Measurements from ENCODE around the gene CNN1. TPM values are rescaled to one million over a fixed set of nuclear protein-coding genes. Genes with fewer than 3 reads are reported as not detected.
A peak's percentile ranks its signal among the peaks of the same experiment; 100 is the strongest.

The CNN1 gene
- total RNA-seq: not detected

DNA sequence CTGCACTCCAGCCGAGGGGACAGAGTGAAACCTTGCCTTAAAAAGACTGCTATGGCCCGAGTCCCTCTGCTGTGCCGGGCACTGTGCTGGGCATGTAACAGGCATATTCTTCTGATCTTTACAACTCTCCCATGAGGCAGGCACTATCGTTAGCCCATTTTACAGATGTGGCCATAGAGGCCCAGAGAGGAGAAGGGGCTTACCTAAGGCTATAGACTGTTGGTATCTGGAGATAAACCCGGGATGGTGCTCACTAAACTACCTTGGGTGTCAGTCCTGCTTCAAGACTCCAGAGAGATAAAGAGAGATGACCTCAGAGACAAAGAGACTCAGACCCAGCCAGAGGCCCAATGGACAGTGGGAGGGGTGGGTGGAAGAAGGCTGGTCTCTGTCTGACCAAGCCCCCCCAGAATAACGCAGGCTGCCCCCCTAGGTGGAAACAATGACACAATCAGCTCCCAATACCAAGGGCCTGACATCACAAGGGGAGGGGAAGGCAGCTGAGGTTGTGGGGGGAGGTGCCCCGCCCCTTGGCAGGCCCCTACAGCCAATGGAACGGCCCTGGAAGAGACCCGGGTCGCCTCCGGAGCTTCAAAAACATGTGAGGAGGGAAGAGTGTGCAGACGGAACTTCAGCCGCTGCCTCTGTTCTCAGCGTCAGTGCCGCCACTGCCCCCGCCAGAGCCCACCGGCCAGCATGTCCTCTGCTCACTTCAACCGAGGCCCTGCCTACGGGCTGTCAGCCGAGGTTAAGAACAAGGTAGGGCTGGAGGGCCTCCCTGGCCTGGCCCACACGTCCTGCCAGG, at the start of gene CNN1:
TSS of gene CNN1 (plus strand) at position 620 of the 805 bp plus-strand sequence. CDS start at position 697, 77 bp downstream.
- H3K27ac Mint-ChIP-seq: no peak within 1 kb of the TSS
- no peaks in the 10 kb centered on the region for H3K36me3 Mint-ChIP-seq
- H3K9me3 Mint-ChIP-seq: no peaks in the 10 kb centered on the region
- DNase-seq (ENCODE audit: low spot score in 2 of 2) (no peak), ATAC-seq (no peak)

DNA sequence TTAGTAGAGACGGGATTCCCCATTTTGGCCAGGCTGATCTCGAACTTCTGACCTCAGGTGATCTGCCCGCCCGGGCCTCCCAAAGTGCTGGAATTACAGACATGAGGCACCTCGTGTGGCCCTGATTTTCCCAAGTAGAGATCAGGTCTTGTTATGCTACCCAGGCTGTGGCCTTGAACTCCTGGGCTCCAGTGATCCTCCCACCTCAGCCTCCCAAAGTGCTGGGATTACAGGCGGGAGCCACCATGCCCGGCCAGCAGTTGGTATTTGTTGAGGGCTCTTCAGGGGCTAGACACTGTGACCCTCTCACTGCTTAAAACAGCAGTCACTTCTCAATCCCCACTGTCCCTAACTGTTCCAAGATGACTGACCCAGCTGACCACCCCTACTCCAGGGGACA, 49.3 kb upstream of the CNN1 start:
- DNase-seq (ENCODE audit: low spot score in 2 of 2): no peak
- peaks cover 4 to 13% of the 10 kb centered on the region in 2 donors for H3K36me3 Mint-ChIP-seq

DNA sequence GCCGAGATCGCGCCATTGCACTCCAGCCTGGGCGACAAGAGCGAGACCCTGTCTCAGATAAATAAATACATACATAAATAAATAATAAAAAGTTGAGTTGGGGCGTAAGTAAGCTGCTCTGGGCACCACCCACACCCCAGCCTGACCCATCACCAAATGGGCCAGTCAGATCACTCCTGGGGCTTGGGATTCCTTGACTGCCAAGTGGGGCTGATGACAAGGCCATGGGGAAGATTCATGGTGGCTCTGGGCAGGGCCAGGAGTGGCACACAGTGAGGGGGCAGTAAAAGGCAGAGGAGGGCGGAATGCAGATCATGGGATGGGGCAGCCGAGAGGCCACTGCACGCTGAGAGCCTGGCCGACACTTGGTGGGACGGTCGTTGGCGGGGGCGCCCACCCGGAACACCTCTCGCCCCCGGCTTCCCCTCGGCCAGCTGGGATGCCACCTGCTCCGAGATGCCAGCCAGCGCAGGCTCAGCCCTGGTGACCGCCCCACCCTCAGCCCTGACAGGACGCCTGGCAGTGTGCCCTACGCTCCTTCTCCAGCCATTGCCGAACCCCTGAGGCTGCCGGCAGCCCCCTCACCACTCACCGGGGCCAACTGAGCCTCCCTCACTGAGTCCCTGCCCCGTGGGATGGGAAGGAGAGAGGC, 43.9 kb upstream of the CNN1 start:
- DNase-seq (ENCODE audit: low spot score in 2 of 2) (no peak), ATAC-seq (no peak)
- H3K9me3 Mint-ChIP-seq: no peaks in the 10 kb centered on the region
- peaks cover 3 to 4% of the 10 kb centered on the region in 2 donors for H3K36me3 Mint-ChIP-seq
- H3K27ac Mint-ChIP-seq: no peak overlapping the region

More for the DNA sequence above, 49.3 kb upstream of the CNN1 start:
- no peaks in the 10 kb centered on the region for H3K9me3 Mint-ChIP-seq
- peak overlapping the region in 1 of 2 donors; percentile 77 for H3K27ac Mint-ChIP-seq
- ATAC-seq: no peak

DNA sequence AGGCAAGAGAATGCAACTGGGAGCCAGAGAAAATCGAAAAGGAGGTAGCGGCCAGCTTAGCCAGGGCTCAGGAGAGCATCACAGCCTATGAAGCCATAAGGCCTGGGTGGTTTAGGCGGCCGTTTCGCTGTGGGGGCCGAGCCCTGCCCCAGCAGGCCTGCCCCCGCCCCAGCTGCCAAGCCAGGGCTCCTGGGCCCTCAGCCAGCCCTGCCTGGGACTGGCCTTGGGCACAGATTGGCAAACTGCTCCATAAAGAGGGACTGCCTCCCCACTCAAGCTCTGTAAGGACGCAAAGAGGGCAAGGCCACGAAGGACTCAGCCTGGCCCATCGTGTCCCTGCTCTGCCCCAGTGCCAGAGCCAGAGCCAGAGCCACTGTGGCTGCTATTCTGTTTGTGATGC, 43.2 kb upstream of the CNN1 start:
- no peak overlapping the region for H3K27ac Mint-ChIP-seq
- no peaks in the 10 kb centered on the region for H3K9me3 Mint-ChIP-seq
- ATAC-seq: no peak
- no peak for DNase-seq (ENCODE audit: low spot score in 2 of 2)
- no peaks in the 10 kb centered on the region for H3K36me3 Mint-ChIP-seq

DNA sequence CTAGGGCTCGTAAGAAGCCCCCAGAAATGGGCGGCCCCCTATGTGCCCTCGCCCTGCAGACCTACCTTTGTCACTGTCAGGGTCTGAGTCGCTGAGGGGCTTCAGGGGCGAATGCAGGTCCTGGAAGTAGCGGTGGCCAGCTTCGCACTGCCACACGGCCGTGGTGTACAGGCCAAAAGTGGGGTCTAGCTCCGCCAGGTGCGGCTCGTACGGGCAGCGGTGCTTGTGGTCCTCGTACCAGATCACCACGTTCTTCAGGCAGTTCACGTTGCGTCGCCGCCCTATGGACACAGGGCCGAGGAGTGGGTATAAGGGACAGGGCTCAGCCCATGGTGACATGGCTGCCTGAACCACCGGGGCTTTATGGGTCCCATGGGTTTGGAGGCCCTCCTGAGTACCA, 42.8 kb upstream of the CNN1 start:
- Mint-ChIP-seq H3K36me3 (no peaks in the 10 kb centered on the region), H3K27ac (no peak overlapping the region), H3K9me3 (no peaks in the 10 kb centered on the region)
- DNase-seq (ENCODE audit: low spot score in 2 of 2) (no peak), ATAC-seq (peak in 1 of 2 donors; percentile 18)

DNA sequence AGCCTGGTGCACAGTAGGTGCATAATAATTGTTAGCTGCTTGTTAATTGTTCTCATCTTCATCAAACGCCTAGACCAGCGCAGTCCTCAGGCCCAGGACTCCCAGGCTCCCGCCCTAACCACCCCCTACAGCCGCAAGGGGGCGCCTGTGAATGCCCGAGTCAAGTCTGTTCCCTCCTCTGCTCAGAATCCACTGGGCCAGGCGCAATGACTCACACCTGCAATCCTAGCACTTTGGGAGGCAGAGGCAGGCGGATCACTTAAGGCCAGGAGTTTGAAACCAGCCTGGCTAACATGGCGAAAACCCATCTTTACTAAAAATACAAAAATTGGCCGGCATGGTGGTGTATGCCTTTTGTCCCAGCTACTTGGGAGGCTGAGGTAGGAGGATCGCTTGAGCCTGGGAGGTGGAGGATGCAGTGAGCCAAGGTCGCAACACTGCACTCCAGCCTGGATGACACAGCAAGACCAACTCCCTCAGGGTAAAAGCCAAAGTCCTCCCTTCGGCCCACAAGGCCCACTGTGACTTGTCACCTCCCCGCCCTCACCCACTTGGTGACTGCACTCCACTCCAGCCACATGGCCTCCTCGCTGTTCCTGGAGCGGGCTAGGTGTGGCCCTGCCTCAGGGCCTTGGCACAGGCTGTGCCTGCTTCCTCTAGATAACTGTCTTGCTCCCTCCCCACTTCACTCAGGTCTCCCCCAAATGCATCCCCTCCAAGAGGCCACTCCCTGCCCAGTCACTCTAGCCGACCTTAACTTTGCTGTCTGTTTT, 42.1 kb upstream of the CNN1 start:
- H3K27ac Mint-ChIP-seq: no peak overlapping the region
- H3K36me3 Mint-ChIP-seq: peaks cover 0 to 4% of the 10 kb centered on the region in 2 donors

DNA sequence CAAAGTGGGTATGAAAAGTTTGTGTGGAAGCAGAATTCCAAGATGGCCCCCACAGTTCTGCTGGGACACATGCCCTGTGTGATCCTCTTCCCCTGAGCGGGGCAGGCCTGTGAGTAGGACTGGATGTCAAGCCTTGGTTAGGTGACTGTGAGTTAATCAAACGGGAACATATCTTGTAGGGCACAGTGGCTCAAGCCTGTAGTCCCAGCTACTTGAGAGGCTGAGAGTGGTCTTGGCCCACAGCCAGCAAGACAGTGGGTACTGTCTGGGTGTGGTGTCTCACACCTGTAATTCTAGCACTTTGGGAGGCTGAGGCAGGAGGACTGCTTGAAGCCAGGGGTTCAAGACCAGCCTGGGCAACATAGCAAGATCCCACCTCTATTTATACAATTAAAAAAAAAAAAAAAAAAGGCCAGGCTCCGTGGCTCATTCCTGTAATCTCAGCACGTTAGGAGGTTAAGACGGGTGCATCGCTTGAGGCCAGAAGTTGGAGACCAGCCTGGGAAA, 39.4 kb upstream of the CNN1 start:
- no peak for DNase-seq (ENCODE audit: low spot score in 2 of 2)
- Mint-ChIP-seq H3K36me3 (peaks cover 0 to 5% of the 10 kb centered on the region in 2 donors), H3K9me3 (no peaks in the 10 kb centered on the region), H3K27ac (peak overlapping the region in 1 of 2 donors; percentile 37)
- ATAC-seq: no peak

More for the DNA sequence above, 42.1 kb upstream of the CNN1 start:
- ATAC-seq (peak; percentile 77 to 86), DNase-seq (ENCODE audit: low spot score in 2 of 2) (peak in 1 of 2 donors; percentile 74)
- H3K9me3 Mint-ChIP-seq: no peaks in the 10 kb centered on the region

DNA sequence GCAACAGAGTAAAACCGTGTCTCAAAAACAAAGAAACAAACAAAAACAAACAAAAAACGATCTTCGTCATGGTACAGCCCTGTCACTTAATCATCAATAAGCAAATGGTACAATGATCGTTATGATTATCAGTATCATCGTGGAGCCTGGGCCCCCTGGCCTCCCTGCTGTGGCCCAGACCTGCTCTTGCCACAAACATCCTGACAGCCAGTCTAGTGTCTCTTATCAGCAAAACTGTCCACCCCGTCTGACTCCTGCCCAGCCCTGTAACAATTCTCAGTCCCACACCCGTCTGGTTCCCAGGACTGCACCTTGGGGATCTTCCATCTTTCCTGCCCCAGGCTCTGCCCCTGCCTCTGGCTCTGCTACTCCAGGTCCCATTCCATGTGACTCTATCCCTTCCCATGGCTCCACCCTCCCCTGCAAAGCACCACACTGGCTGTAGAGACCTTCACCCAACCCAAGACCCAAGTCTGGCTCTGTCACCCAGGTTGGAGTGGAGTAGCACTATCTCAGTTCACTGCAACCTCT, 38.7 kb upstream of the CNN1 start:
- ATAC-seq: no peak
- H3K27ac Mint-ChIP-seq: peak overlapping the region in 1 of 2 donors; percentile 83
- H3K36me3 Mint-ChIP-seq: peaks cover 0 to 5% of the 10 kb centered on the region in 2 donors
- no peak for DNase-seq (ENCODE audit: low spot score in 2 of 2)
- no peaks in the 10 kb centered on the region for H3K9me3 Mint-ChIP-seq

DNA sequence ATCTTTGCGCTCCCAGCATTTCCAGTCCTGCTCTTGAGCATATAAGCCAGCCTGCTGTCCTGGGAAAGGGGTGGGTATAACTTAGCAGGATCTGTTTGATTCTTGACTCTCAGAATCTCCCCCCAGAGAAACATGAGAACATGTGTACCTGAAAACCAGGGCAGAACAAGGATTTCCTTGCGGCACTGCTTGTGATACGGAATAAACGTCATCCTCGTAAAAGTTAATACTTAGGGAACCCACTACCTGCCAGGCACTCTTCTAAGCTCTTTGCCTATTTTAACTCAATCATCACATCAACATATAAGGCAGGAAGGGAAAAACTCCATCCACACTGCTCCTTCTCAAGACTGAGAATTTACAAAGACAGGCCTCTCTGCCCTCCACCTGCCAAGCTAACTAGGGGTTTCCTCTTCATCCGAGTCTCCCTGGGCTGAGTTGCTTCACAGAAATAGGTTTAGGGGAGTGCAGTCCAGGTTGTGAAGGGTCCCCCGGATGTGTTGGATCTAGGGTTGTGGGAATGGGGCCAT, 34.1 kb upstream of the CNN1 start:
- H3K36me3 Mint-ChIP-seq: peaks cover 5 to 7% of the 10 kb centered on the region in 2 donors
- ATAC-seq (no peak), DNase-seq (ENCODE audit: low spot score in 2 of 2) (no peak)
- H3K9me3 Mint-ChIP-seq: no peaks in the 10 kb centered on the region
- peak overlapping the region; percentile 79 to 92 for H3K27ac Mint-ChIP-seq

DNA sequence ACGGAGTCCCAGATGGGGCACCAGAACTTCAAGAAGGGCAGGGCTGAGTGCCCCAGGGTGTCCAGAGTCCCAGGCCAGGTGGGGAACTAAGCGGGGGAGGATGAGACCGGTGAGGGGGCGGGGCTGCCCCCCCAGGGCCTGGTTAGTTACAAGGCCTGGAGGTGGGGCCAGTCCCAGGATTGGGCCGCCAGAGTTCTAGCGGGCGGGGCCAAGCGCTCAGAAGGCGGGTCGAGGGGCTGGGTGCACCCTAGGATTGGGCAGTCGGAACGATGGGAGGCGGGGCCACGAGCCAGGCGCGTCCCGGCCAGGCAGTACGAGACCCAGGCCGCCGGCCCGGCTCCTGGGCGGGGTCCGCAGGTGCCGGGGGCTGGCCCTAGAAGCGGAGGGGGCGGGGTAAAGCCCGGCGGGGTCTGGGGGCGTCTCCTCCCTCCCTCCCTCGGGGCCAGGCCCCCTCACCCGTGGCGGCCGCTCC, 33.6 kb upstream of the CNN1 start:
- H3K36me3 Mint-ChIP-seq: peaks cover 5 to 7% of the 10 kb centered on the region in 2 donors
- peak overlapping the region; percentile 79 to 92 for H3K27ac Mint-ChIP-seq
- DNase-seq (ENCODE audit: low spot score in 2 of 2) (peak; percentile 97 to 99), ATAC-seq (peak; percentile 92 to 94)
- H3K9me3 Mint-ChIP-seq: no peaks in the 10 kb centered on the region

DNA sequence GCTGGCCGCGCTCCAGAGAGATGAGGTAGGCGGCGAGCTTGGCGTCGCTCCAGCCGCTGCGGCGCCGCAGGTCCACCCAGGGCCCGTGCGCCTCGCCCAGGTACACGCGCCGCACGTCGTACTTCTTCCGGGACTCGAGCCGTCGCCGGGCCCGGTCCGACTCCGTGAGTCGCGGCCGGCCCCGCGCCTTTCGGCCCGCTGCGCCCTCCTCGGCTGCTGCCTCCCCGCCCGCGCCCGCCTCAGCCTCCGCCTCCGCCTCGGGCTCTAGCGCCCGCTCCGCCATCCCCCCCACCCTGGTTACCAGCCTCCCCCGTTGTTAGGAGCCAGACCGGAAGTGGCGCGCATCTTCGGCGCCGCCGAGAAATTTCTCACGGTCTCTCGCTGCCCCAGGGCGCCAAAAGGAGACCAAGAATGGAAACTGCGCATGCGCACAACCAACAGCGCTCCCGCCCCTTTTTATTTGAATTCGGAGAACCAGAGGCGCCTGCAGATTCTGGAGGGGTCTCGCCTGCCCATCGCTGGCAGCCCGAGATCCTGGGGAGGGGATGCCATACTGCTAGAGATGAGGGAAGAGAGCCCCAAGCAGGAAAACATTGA, 33.0 kb upstream of the CNN1 start, which contains the start of gene ZNF653:
TSS of gene ZNF653 (minus strand) at position 336 of the 597 bp plus-strand sequence. CDS start at position 283, 53 bp downstream.
- Mint-ChIP-seq H3K36me3 (peaks cover 5 to 7% of the 10 kb centered on the region in 2 donors), H3K9me3 (no peaks in the 10 kb centered on the region), H3K27ac (peak within 1 kb of the TSS; percentile 92 to 99)
- peak; percentile 91 to 95 for DNase-seq (ENCODE audit: low spot score in 2 of 2)
- ATAC-seq: peak; percentile 71 to 73

DNA sequence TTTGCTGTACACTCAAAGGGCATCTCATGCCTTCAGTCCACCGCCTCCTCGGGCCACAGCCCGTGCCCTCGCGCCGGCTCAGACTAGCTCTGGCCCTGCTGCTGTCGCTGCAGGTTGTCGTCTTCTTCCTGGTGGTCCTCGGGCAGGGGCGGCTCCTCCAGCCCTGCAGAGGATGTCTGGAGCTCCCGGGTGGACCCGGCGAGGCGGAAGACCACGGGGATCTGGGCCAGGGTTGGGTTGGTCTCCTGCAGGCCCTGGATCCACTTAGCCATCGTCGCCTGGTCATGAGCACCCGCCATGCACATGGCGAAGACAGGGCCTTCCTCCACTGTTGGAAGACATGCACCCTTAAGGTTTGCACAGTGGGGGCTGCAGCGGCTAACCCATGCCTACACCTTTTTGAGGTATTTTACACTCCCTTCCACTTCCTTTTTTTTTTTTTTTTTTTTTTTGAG, 32.5 kb upstream of the CNN1 start:
- peaks cover 5 to 7% of the 10 kb centered on the region in 2 donors for H3K36me3 Mint-ChIP-seq
- no peaks in the 10 kb centered on the region for H3K9me3 Mint-ChIP-seq
- peak; percentile 27 to 38 for ATAC-seq

DNA sequence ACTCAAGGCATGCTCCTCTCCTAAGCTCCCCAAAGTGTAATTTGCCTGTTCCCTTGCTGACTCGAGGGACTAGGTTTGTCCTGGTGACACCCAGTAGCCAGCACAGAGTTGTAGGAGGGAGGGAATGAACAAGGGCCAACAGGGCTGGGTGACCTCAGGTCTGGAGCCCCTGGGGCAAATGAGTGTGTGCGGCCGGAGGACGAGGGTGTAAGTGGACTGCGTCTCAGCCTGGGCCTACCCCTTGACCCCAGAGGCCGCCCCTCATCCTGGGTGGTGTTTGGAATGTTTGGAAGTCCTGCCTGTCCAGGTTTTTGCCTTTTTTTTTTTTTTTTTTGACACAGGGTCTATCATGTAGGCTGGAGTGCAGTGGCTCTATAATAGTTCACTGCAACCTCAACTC, 31.7 kb upstream of the CNN1 start:
- peak overlapping the region; percentile 92 to 99 for H3K27ac Mint-ChIP-seq
- DNase-seq (ENCODE audit: low spot score in 2 of 2) (no peak), ATAC-seq (no peak)
- no peaks in the 10 kb centered on the region for H3K9me3 Mint-ChIP-seq
- H3K36me3 Mint-ChIP-seq: peaks cover 0 to 7% of the 10 kb centered on the region in 2 donors

More for the DNA sequence above, 32.5 kb upstream of the CNN1 start:
- H3K27ac Mint-ChIP-seq: peak overlapping the region; percentile 92 to 99
- no peak for DNase-seq (ENCODE audit: low spot score in 2 of 2)

DNA sequence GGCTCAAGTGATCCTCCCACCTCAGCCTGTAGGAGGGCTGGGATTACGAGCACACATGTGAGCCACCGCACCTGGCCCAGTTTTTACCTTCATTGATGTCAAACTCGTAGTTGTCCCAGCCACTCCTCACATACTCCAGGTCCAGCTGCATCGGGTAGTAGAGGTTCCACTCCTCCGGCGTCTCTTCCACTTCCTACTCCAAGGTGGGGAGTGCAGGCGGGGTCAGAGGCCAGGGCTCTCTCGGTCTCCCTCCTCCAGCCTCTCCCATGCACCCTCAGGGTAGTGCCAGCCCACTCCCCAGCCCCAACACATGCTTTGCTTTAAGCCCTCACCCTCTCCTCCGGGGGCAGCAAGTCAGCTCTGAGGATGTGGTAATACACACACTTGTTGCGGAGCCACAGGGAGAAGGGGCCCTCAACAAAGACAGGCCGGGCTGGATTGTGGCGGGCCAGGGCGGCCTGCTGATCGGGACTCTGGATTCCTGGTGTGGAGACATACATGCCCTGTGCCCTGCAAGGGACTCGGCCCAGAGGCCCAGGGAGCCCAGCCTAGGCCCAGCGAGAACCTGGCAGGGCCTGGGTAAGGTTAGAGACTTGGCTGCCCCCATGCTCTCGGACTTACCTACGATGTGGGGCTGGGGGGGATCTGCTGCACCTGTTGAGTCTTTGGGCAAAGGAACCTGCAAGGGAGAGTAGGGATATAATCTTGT, 31.1 kb upstream of the CNN1 start:
- Mint-ChIP-seq H3K9me3 (no peaks in the 10 kb centered on the region), H3K36me3 (peaks cover 2 to 7% of the 10 kb centered on the region in 2 donors), H3K27ac (peak overlapping the region; percentile 88 to 92)
- DNase-seq (ENCODE audit: low spot score in 2 of 2) (no peak), ATAC-seq (no peak)

DNA sequence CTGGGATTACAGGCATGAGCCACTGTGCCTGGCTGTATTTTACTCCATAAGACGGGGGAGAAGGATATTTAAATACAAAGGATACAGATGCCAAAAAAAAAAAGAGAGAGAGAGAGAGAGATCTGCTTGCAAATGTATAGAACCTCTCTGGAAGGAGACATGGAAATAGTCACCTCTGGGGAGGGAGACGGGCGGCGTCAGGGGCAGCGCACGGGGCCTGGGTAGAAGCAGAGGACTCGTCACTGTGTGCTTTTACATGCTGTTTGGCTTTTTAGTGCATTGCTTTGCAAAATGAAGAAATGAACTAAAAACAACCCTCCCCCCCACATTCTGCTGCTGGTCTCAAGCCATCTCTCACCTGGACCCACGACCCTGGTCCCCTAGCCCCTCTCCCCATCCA, 28.2 kb upstream of the CNN1 start:
- peaks cover 7% of the 10 kb centered on the region in 2 donors for H3K36me3 Mint-ChIP-seq
- no peak overlapping the region for H3K27ac Mint-ChIP-seq

More for the DNA sequence above, 28.2 kb upstream of the CNN1 start:
- no peaks in the 10 kb centered on the region for H3K9me3 Mint-ChIP-seq
- DNase-seq (ENCODE audit: low spot score in 2 of 2) (no peak), ATAC-seq (no peak)

All from activated naive CD4-positive, alpha-beta T cell treated with anti-CD3 and anti-CD28 coated beads, Interleukin-2, amount 50 U/mL, for 72 hours (primary cell).